Neuron (in vitro differentiated cells): Measurements from ENCODE around the gene RAP1A.

Source experiments
- H2AFZ ChIP-seq: one replicate; pipeline ENCODE4 v1.6.1; 2013; ENCODE audit warnings: low read depth, mild to moderate bottlenecking, inconsistent platforms, low read length, moderate library complexity
- H3K27me3 ChIP-seq: one replicate; pipeline ENCODE4 v1.6.1; 2013; ENCODE audit warnings: low read length; ENCODE audit not compliant: insufficient read depth
- H3K36me3 ChIP-seq: one replicate; pipeline ENCODE4 v1.6.1; 2013; ENCODE audit warnings: low read length; ENCODE audit not compliant: insufficient read depth
- H3K4me1 ChIP-seq: one replicate; pipeline ENCODE4 v1.6.1; 2013; ENCODE audit warnings: low read length; ENCODE audit not compliant: insufficient read depth
- H3K4me3 ChIP-seq: 2 replicates; pipeline ENCODE4 v1.5.1; 2013; ENCODE audit warnings: mild to moderate bottlenecking, low read length, moderate library complexity
- H3K9me3 ChIP-seq: one replicate; pipeline ENCODE4 v1.6.1; 2013; ENCODE audit warnings: low read length

The RAP1A gene

GRCh38 chr1:111704240-111704639 is 84.7 kb downstream of the RAP1A start:
- H2AFZ ChIP-seq, result no peak overlapping the region
- H3K36me3 ChIP-seq, result peaks cover 50% of the 10 kb centered on the region
- no peaks in the 10 kb centered on the region for H3K27me3 ChIP-seq
- no peaks in the 10 kb centered on the region for H3K4me1 ChIP-seq
- H3K9me3 ChIP-seq, result no peaks in the 10 kb centered on the region
- no peak overlapping the region for H3K4me3 ChIP-seq

GRCh38 chr1:111704776-111705175 is 85.2 kb downstream of the RAP1A start:
- H3K27me3 ChIP-seq, result no peaks in the 10 kb centered on the region
- no peak overlapping the region for H2AFZ ChIP-seq
- H3K4me3 ChIP-seq, result no peak overlapping the region
- H3K4me1 ChIP-seq, result no peaks in the 10 kb centered on the region
- peaks cover 49% of the 10 kb centered on the region for H3K36me3 ChIP-seq
- H3K9me3 ChIP-seq, result no peaks in the 10 kb centered on the region

GRCh38 chr1:111705841-111706240 is 86.3 kb downstream of the RAP1A start:
- no peak overlapping the region for H2AFZ ChIP-seq
- peaks cover 38% of the 10 kb centered on the region for H3K36me3 ChIP-seq
- H3K4me3 ChIP-seq, result no peak overlapping the region

GRCh38 chr1:111706921-111707320 is 87.3 kb downstream of the RAP1A start:
- no peaks in the 10 kb centered on the region for H3K4me1 ChIP-seq
- no peaks in the 10 kb centered on the region for H3K27me3 ChIP-seq
- H3K4me3 ChIP-seq, result no peak overlapping the region
- no peaks in the 10 kb centered on the region for H3K9me3 ChIP-seq
- H3K36me3 ChIP-seq, result peaks cover 32% of the 10 kb centered on the region
- no peak overlapping the region for H2AFZ ChIP-seq

More at GRCh38 chr1:111705841-111706240, 86.3 kb downstream of the RAP1A start:
- Histone ChIP-seq H3K4me1 (no peaks in the 10 kb centered on the region), H3K27me3 (no peaks in the 10 kb centered on the region), H3K9me3 (no peaks in the 10 kb centered on the region)

- no peaks in the 10 kb centered on the region for H3K4me1 ChIP-seq
- peaks cover 29% of the 10 kb centered on the region for H3K36me3 ChIP-seq
- H2AFZ ChIP-seq, result no peak overlapping the region
- no peak overlapping the region for H3K4me3 ChIP-seq
- H3K9me3 ChIP-seq, result no peaks in the 10 kb centered on the region
- H3K27me3 ChIP-seq, result no peaks in the 10 kb centered on the region
Observed at GRCh38 chr1:111707906-111708305, 88.3 kb downstream of the RAP1A start.

GRCh38 chr1:111709986-111710385 is 90.4 kb downstream of the RAP1A start:
- Histone ChIP-seq H3K4me3 (no peak overlapping the region), H3K27me3 (no peaks in the 10 kb centered on the region), H3K9me3 (no peaks in the 10 kb centered on the region), H3K4me1 (no peaks in the 10 kb centered on the region), H2AFZ (no peak overlapping the region), H3K36me3 (peaks cover 14% of the 10 kb centered on the region)

GRCh38 chr1:111716333-111716732 is 96.7 kb downstream of the RAP1A start:
- no peaks in the 10 kb centered on the region for H3K4me1 ChIP-seq
- no peaks in the 10 kb centered on the region for H3K27me3 ChIP-seq
- H3K36me3 ChIP-seq, result no peaks in the 10 kb centered on the region
- H3K4me3 ChIP-seq, result no peak overlapping the region
- H2AFZ ChIP-seq, result no peak overlapping the region
- H3K9me3 ChIP-seq, result no peaks in the 10 kb centered on the region

- Histone ChIP-seq H3K9me3 (no peaks in the 10 kb centered on the region), H3K4me3 (no peak overlapping the region), H3K4me1 (no peaks in the 10 kb centered on the region), H3K27me3 (no peaks in the 10 kb centered on the region), H3K36me3 (no peaks in the 10 kb centered on the region), H2AFZ (no peak overlapping the region)
Observed at GRCh38 chr1:111717450-111717849, 97.9 kb downstream of the RAP1A start.

GRCh38 chr1:111719135-111719534 is 99.5 kb downstream of the RAP1A start:
- no peaks in the 10 kb centered on the region for H3K4me1 ChIP-seq
- H2AFZ ChIP-seq, result no peak overlapping the region
- H3K4me3 ChIP-seq, result no peak overlapping the region
- no peaks in the 10 kb centered on the region for H3K36me3 ChIP-seq
- no peaks in the 10 kb centered on the region for H3K27me3 ChIP-seq
- H3K9me3 ChIP-seq, result no peaks in the 10 kb centered on the region

GRCh38 chr1:111719674-111720132 is 100.1 kb downstream of the RAP1A start:
- Histone ChIP-seq H3K4me1 (no peaks in the 10 kb centered on the region), H2AFZ (no peak overlapping the region), H3K4me3 (no peak overlapping the region), H3K27me3 (no peaks in the 10 kb centered on the region), H3K36me3 (no peaks in the 10 kb centered on the region), H3K9me3 (no peaks in the 10 kb centered on the region)

- no peaks in the 10 kb centered on the region for H3K27me3 ChIP-seq
- H3K9me3 ChIP-seq, result no peaks in the 10 kb centered on the region
- no peaks in the 10 kb centered on the region for H3K36me3 ChIP-seq
- H3K4me3 ChIP-seq, result no peak overlapping the region
- no peak overlapping the region for H2AFZ ChIP-seq
- peaks cover 2% of the 10 kb centered on the region for H3K4me1 ChIP-seq
Observed at GRCh38 chr1:111720274-111720976, 100.8 kb downstream of the RAP1A start.

- no peak overlapping the region for H3K4me3 ChIP-seq
- no peaks in the 10 kb centered on the region for H3K27me3 ChIP-seq
- H2AFZ ChIP-seq, result no peak overlapping the region
- H3K4me1 ChIP-seq, result peaks cover 2% of the 10 kb centered on the region
- no peaks in the 10 kb centered on the region for H3K9me3 ChIP-seq
- H3K36me3 ChIP-seq, result no peaks in the 10 kb centered on the region
Observed at GRCh38 chr1:111720977-111721786, 101.6 kb downstream of the RAP1A start.

GRCh38 chr1:111723091-111723806 is 103.7 kb downstream of the RAP1A start:
- no peak overlapping the region for H3K4me3 ChIP-seq
- no peaks in the 10 kb centered on the region for H3K27me3 ChIP-seq
- peaks cover 6% of the 10 kb centered on the region for H3K36me3 ChIP-seq
- H3K4me1 ChIP-seq, result peaks cover 2% of the 10 kb centered on the region
- no peaks in the 10 kb centered on the region for H3K9me3 ChIP-seq
- H2AFZ ChIP-seq, result no peak overlapping the region
